HL-60/S4 treated with phorbol 12-myristate 13-acetate at 8.2 ng/mL for 4 days and 3 days (cell line): ENCODE data around the gene GHRL.

Experiments
- in situ Hi-C: fragments of 300-500 bp; cut with MboI; formaldehyde crosslinking; loops from 2 replicates; pipeline ENCODE4 v1.15.0; 2022; ENCODE audit warnings: low sequenced_read_pairs

GHRL gene

GRCh38 chr3:10329495-10330015 lies 36.8 kb upstream of the GHRL start:
- in situ Hi-C loops, result loop anchor here (25.0 kb wide), 1 partner anchor 383 kb away; no protein-coding TSS in a partner anchor

GRCh38 chr3:10328460-10329071 lies 35.8 kb upstream of the GHRL start:
- in situ Hi-C loops, result loop anchor here (25.0 kb wide), 1 partner anchor 384 kb away; no protein-coding TSS in a partner anchor

- in situ Hi-C loops, result loop anchor here (25.0 kb wide), 1 partner anchor 385 kb away; no protein-coding TSS in a partner anchor
Measured at GRCh38 chr3:10327592-10327991, 34.8 kb upstream of the GHRL start.

GRCh38 chr3:10322352-10322710 lies 29.6 kb upstream of the GHRL start:
- in situ Hi-C loops, result no loop called here

GRCh38 chr3:10321630-10322351 lies 29.0 kb upstream of the GHRL start:
- in situ Hi-C loops, result no loop called here

DNA sequence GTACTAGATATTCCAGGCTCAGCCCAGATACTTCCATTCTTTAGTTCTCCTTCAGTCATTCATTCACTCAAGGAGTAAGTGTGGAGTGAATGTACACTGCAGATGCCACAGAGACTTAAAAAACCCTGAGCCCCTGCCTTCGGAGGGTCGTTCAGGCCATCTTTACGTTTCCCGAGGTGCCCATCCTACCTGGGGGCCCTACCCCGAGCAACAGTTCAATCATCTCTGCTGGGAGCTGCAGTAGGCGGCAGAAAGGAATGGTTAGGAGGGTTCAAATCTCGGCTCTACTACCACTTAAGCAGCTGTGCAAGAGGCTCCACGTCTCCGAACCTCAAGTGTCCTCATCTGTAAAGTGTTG lies 27.6 kb upstream of the GHRL start:
- in situ Hi-C loops, result no loop called here

DNA sequence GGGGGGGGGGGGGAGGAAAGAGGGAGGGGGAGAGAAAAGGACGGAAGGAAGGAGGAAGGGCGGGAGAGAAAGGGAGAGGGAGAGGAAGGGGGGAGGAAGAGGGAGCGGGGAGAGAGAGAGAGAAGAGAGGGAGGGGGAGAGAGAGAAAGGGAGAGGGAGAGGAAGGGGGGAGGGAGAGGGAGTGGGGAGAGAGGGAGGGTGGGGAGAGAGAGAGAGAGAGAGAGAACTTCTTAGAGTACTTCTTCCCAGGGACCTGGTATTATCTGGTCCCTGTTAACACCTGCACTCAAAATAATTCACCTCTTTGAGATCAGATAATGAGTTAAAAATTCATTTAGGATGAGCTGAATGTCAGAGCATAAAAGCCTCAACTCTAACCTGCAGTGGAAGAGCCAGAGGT lies 27.1 kb upstream of the GHRL start:
- in situ Hi-C loops, result no loop called here

GRCh38 chr3:10319251-10319650 lies 26.5 kb upstream of the GHRL start:
- in situ Hi-C loops, result no loop called here

- in situ Hi-C loops, result no loop called here
Measured at GRCh38 chr3:10317961-10318350, 25.2 kb upstream of the GHRL start.

DNA sequence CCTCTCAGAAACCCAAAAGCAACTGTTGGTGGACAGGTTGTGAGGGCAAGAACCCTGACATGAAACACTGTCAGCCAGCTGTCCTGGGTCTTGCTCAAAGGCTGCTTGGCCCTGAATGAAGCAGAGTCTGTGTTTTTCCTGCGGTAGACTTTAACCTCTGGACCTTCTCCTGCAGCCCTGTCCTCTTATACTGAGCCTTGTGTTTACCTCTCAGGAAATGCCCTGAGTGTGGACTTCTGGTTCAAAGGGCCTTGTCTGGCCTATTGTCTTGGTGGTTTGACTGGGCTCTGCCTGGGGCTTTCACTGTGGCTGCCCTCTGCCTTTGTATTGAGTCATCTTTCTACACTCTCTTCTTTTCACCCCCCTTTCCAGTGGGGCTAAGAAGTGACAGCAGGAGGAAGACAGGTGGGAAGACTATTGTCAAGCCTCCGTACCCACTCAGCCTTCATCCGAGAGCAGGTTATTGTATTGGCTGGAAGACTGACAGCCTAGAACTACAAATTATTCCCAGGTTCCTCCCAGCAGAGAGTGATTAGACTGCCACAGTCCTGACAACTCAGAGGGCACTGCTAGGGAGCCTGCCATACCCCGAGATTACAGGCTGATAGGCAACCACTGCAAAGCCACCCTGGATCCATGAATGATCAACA lies 24.7 kb upstream of the GHRL start:
- in situ Hi-C loops, result no loop called here

- in situ Hi-C loops, result no loop called here
Measured at GRCh38 chr3:10315771-10316344, 23.1 kb upstream of the GHRL start.

DNA sequence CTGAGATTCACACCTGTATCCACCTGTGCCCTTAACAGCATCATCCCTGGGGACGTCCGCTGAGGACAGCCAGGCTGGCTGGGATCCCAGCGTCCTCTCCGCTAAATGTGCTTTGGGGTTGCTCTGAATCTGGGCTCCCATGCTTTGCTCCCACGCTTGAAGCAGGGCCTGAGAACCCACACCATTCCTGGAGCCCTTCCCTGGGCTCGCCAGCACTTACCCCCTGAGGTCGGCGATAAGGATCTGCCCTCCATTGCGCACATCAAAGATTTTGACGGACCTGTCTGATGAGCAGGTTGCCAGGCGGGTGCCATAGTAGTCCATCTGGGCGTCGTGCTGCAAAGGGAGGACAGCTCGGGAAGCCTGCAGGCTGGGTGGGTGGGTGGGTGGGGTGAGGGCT lies 22.4 kb upstream of the GHRL start:
- in situ Hi-C loops, result no loop called here

DNA sequence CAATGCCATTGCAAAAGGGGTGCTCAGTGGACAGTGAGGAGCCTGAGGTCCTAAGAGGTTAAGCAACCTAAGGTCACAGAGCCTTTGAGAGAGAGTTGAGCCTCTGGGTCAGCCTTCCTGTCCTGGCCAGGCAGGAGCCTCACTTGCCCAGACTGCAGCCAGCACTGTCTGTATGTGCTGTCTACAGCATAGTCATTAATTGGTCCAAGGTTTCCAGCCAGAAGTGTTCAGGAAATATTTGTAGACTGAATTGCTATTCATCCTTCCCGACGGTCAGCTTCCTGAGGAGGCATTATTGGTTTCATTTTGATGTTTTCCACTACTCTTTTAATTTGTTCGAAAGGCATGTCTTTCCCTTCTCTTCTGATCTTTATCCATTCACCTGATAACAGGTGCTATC lies 20.1 kb upstream of the GHRL start:
- in situ Hi-C loops, result no loop called here

DNA sequence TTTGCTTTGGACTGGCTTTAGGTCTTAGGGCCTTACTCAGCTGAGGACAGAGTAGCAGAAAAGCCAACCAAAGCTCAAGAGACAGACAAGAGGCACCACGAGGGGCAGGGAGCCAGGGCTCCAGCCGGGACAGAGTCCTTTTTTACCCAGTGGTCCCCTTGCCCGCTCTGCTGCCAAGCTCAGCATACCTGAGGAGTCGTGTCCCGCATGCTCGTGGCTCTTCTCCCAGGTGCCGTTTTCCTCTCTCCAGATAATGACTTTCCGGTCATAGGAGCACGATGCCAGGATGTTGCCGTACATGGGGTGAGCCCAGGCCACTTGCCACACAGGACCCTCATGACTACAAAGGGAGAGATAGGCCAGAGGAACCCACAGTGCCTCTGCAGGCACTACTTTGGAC lies 19.6 kb upstream of the GHRL start:
- in situ Hi-C loops, result no loop called here

DNA sequence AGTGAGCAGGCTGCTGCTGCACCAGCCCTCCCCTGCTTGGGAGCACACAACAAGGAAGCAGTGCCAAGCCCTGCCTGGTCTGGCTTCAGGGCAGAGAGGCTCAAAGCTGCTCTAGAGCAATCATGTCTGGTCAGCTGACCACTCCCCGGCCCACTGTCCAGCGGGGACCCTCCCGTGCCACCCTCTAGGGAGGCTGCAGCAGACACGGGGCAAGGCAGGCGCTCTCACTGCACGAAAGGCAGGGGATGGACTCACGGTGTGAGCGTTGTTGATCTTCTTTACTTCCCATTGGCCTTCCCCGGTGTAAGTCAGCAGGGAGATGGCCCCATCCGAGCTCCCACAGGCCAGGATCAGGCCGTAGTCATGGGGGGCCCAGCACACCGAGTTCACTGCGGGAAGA lies 19.0 kb upstream of the GHRL start:
- in situ Hi-C loops, result no loop called here

DNA sequence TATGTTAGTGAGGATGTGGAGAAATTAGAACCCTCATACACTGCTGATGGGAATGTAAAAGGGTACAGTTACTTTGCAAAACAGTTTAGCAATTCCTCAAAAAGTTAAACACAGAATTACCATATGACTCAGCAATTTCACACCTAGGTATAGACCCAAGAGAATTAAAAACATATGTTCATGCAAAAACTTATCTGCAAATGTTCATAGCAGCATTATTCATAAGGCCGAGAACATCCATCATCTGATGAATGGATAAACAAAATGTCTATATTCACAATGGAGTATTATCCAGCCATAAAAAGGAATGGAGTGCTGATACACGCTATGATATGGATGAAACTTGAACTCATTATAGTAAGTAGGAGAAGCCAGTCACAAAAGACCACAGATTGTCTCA lies 17.8 kb upstream of the GHRL start:
- in situ Hi-C loops, result no loop called here

DNA sequence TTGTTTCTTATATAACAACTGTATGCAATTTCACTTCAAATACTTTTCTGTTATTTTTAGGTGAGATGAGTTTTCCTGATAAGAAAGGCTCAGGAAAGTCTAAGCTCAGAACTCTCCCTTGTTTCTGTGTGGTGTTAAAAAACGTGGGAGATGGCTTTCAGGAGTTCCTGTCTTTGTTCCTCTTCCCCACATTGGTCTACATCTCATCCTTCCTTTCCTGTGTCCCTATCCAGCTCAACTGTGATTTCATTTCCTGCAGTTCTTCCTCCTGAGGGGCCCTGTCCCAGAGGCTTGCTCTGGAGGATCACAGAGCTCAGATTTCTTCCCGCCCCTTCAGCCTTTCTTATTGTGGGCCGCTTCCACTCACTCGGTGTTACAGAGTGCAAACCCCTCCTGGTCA lies 17.0 kb upstream of the GHRL start:
- in situ Hi-C loops, result no loop called here

- in situ Hi-C loops, result no loop called here
Measured at GRCh38 chr3:10308678-10309077, 15.9 kb upstream of the GHRL start.

GRCh38 chr3:10306156-10306555 lies 13.4 kb upstream of the GHRL start:
- in situ Hi-C loops, result no loop called here

GRCh38 chr3:10305331-10305902 lies 12.7 kb upstream of the GHRL start:
- in situ Hi-C loops, result no loop called here

GRCh38 chr3:10304905-10305304 lies 12.2 kb upstream of the GHRL start:
- in situ Hi-C loops, result no loop called here
